ENCODE measurements around the gene CLP1. TPM values are rescaled to one million over a fixed set of nuclear protein-coding genes. Genes with fewer than 3 reads are reported as not detected.

Gene CLP1
- total RNA-seq, 1 donor from 2014 or later = 17.1 TPM

DNA sequence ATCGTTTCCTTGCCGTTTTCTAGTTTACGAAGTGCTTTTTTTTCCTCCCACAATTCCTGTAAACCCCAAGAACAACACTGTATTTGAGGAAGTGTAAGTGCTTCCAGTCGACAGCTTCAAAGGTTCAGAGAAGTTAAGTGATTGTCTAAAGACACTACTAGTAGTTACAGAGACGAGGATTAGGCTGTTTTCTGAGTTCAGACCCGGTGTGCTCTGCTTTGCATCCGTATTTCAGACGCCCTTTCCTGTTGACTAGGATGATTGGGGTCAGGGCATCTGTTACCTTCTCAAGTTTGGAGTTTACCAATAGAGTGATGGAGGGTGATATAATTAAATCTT is 430 bp downstream of the CLP1 start:
- Mint-ChIP-seq H3K36me3 (ENCODE audit: unreplicated experiment) (no peaks in the 10 kb centered on the region), H3K27me3 (ENCODE audit: unreplicated experiment) (peaks cover 2% of the 10 kb centered on the region), H3K9me3 (ENCODE audit: unreplicated experiment) (peaks cover 5% of the 10 kb centered on the region), H3K27ac (ENCODE audit: unreplicated experiment) (peak overlapping the region; percentile 89), H3K4me3 (ENCODE audit: unreplicated experiment) (peak overlapping the region; percentile 100), H3K4me1 (ENCODE audit: low read depth, unreplicated experiment) (peaks cover 13% of the 10 kb centered on the region)
- TF ChIP-seq, protein P1, sequence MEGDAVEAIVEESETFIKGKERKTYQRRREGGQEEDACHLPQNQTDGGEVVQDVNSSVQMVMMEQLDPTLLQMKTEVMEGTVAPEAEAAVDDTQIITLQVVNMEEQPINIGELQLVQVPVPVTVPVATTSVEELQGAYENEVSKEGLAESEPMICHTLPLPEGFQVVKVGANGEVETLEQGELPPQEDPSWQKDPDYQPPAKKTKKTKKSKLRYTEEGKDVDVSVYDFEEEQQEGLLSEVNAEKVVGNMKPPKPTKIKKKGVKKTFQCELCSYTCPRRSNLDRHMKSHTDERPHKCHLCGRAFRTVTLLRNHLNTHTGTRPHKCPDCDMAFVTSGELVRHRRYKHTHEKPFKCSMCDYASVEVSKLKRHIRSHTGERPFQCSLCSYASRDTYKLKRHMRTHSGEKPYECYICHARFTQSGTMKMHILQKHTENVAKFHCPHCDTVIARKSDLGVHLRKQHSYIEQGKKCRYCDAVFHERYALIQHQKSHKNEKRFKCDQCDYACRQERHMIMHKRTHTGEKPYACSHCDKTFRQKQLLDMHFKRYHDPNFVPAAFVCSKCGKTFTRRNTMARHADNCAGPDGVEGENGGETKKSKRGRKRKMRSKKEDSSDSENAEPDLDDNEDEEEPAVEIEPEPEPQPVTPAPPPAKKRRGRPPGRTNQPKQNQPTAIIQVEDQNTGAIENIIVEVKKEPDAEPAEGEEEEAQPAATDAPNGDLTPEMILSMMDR (IDR thresholded peaks at IDR 0.05; ENCODE audit: partially characterized antibody, unreplicated experiment) = no peak
- no peak for DNase-seq

DNA sequence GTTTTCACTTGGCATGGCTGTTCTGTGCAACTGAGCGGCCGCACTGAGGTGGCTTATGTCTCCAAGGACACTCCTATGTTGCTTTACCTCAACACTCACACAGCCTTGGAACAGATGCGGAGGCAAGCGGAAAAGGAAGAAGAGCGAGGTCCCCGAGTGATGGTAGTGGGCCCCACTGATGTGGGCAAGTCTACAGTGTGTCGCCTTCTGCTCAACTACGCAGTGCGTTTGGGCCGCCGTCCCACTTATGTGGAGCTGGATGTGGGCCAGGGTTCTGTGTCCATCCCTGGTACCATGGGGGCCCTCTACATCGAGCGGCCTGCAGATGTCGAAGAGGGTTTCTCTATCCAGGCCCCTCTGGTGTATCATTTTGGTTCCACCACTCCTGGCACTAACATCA is 2.1 kb downstream of the CLP1 start:
- no peaks in the 10 kb centered on the region for H3K36me3 Mint-ChIP-seq (ENCODE audit: unreplicated experiment)
- no peaks in the 10 kb centered on the region for H3K9me3 Mint-ChIP-seq (ENCODE audit: unreplicated experiment)
- H3K27me3 Mint-ChIP-seq (ENCODE audit: unreplicated experiment) = no peaks in the 10 kb centered on the region
- TF ChIP-seq, protein P1 (IDR thresholded peaks at IDR 0.05; ENCODE audit: partially characterized antibody, unreplicated experiment) = no peak
- no peak overlapping the region for H3K27ac Mint-ChIP-seq (ENCODE audit: unreplicated experiment)
- H3K4me1 Mint-ChIP-seq (ENCODE audit: low read depth, unreplicated experiment) = peaks cover 9% of the 10 kb centered on the region
- no peak overlapping the region for H3K4me3 Mint-ChIP-seq (ENCODE audit: unreplicated experiment)
- no peak for DNase-seq

GRCh38 chr11:57662893-57663292 is 5.3 kb downstream of the CLP1 start:
- DNase-seq = no peak
- Mint-ChIP-seq H3K27ac (ENCODE audit: unreplicated experiment) (peak overlapping the region; percentile 38), H3K4me1 (ENCODE audit: low read depth, unreplicated experiment) (peaks cover 5% of the 10 kb centered on the region), H3K27me3 (ENCODE audit: unreplicated experiment) (peaks cover 13% of the 10 kb centered on the region), H3K4me3 (ENCODE audit: unreplicated experiment) (no peak overlapping the region), H3K9me3 (ENCODE audit: unreplicated experiment) (peaks cover 16% of the 10 kb centered on the region), H3K36me3 (ENCODE audit: unreplicated experiment) (no peaks in the 10 kb centered on the region)
- TF ChIP-seq, protein P1 (IDR thresholded peaks at IDR 0.05; ENCODE audit: partially characterized antibody, unreplicated experiment) = no peak

- Mint-ChIP-seq H3K4me3 (ENCODE audit: unreplicated experiment) (no peak overlapping the region), H3K9me3 (ENCODE audit: unreplicated experiment) (peaks cover 23% of the 10 kb centered on the region), H3K27me3 (ENCODE audit: unreplicated experiment) (peaks cover 18% of the 10 kb centered on the region), H3K36me3 (ENCODE audit: unreplicated experiment) (no peaks in the 10 kb centered on the region), H3K27ac (ENCODE audit: unreplicated experiment) (no peak overlapping the region), H3K4me1 (ENCODE audit: low read depth, unreplicated experiment) (no peaks in the 10 kb centered on the region)
- TF ChIP-seq, protein P1 (IDR thresholded peaks at IDR 0.05; ENCODE audit: partially characterized antibody, unreplicated experiment) = no peak
- no peak for DNase-seq
These were observed 6.4 kb downstream of the CLP1 start for GRCh38 chr11:57663975-57664374.

DNA sequence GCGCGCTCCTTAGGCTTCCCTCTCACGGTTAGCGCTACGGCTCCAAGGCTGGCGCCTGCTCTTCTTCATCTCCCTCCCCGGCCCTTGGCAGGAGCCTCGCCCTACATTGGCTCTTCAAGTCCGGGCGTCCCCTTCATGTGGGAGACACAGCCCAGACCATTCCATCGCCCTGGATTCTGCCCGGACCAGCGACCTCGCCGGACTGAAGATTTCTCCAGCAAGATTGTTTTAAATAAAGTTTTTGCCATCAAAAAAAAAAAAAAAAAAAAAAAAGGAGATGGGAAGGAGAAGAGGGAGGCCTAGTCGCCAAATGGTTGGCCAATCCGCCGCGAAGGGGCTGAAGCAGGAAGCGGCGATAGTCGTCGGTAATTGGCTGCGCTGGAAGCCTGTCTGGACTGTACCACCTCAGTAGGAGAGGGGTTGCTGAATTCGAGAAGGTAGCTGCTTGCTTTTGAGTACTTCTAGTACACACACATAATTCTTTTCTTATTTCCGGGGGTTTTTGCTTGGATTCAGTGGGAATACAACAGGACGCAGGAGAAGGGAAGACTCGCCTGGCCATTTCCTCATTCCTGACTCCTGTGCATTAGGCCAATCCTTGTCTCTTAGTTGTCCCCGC is 9.7 kb downstream of the CLP1 start:
- H3K4me3 Mint-ChIP-seq (ENCODE audit: unreplicated experiment) = peak overlapping the region; percentile 97
- peak; percentile 89 for DNase-seq
- TF ChIP-seq, protein P1 (IDR thresholded peaks at IDR 0.05; ENCODE audit: partially characterized antibody, unreplicated experiment) = no peak
- peaks cover 21% of the 10 kb centered on the region for H3K27me3 Mint-ChIP-seq (ENCODE audit: unreplicated experiment)
- H3K4me1 Mint-ChIP-seq (ENCODE audit: low read depth, unreplicated experiment) = peaks cover 5% of the 10 kb centered on the region
- peaks cover 24% of the 10 kb centered on the region for H3K9me3 Mint-ChIP-seq (ENCODE audit: unreplicated experiment)
- H3K36me3 Mint-ChIP-seq (ENCODE audit: unreplicated experiment) = no peaks in the 10 kb centered on the region
- H3K27ac Mint-ChIP-seq (ENCODE audit: unreplicated experiment) = peak overlapping the region; percentile 100
